HepG2 (cell line): ENCODE measurements around the gene ZNHIT6. TPM values are rescaled to one million over a fixed set of nuclear protein-coding genes. Genes with fewer than 3 reads are reported as not detected.

Experiments used
- CREM ChIP-seq, 2 experiments: sonication (generic) in 1 of 2; formaldehyde crosslinking in 1 of 2; IDR thresholded peaks; 2 replicates each; pipeline versions ENCODE4 v1.4.0 to v1.6.1; 2016 to 2020; ENCODE audit warnings: antibody characterized with exemption in 1 of 2, mild to moderate bottlenecking in 1 of 2, missing genetic modification reagents in 1 of 2
- ERF ChIP-seq: IDR thresholded peaks from 2 replicates; pipeline ENCODE4 v1.6.1; 2018; ENCODE audit warnings: missing biosample characterization, missing genetic modification reagents
- GLI4 ChIP-seq: sonication (generic); formaldehyde crosslinking; IDR thresholded peaks from 2 replicates; pipeline ENCODE4 v1.5.1; 2020; ENCODE audit warnings: missing genetic modification reagents, mild to moderate bottlenecking, moderate library complexity, borderline replicate concordance
- KLF12 ChIP-seq: sonication (generic); formaldehyde crosslinking; IDR thresholded peaks from 2 replicates; pipeline ENCODE4 v1.4.0; 2020; ENCODE audit warnings: missing genetic modification reagents, borderline replicate concordance
- NR3C1 ChIP-seq: sonication (generic); formaldehyde crosslinking; IDR thresholded peaks from 2 replicates; pipeline ENCODE4 v1.4.0; 2020; ENCODE audit warnings: missing genetic modification reagents
- SOX6 ChIP-seq, 2 experiments: fragments of 450-650 bp in 1 of 2; sonication (generic) in 1 of 2; formaldehyde crosslinking in 1 of 2; IDR thresholded peaks; 2 replicates each; pipeline versions ENCODE4 v1.4.0 to v1.6.1; 2017 to 2020; ENCODE audit warnings: antibody characterized with exemption in 1 of 2, mild to moderate bottlenecking in 1 of 2, missing genetic modification reagents in 1 of 2
- SRF ChIP-seq: IDR thresholded peaks from 2 replicates; pipeline ENCODE4 v1.6.1; 2011; ENCODE audit warnings: mild to moderate bottlenecking, low read depth, low read length, moderate library complexity
- ZBTB42 ChIP-seq: sonication (generic); formaldehyde crosslinking; IDR thresholded peaks from 2 replicates; pipeline ENCODE4 v1.5.0; 2020; ENCODE audit warnings: mild to moderate bottlenecking, missing genetic modification reagents
- ZFP82 ChIP-seq: sonication (generic); formaldehyde crosslinking; IDR thresholded peaks from 2 replicates; pipeline ENCODE4 v1.5.1; 2020; ENCODE audit warnings: mild to moderate bottlenecking, missing genetic modification reagents, borderline replicate concordance
- ZNF264 ChIP-seq: sonication (generic); formaldehyde crosslinking; IDR thresholded peaks from 2 replicates; pipeline ENCODE4 v1.4.0; 2020; ENCODE audit warnings: missing genetic modification reagents
- ZNF713 ChIP-seq: sonication (generic); formaldehyde crosslinking; IDR thresholded peaks from 2 replicates; pipeline ENCODE4 v1.4.0; 2020; ENCODE audit warnings: mild to moderate bottlenecking, missing genetic modification reagents
- polyA plus RNA-seq, 8 experiments: library from polyadenylated mRNA; depleted of rRNA in 3 of 8; stranded (reverse) in 7 of 8; unstranded in 1 of 8; fragments of >200 nt; fragmentation: Illumina TruSeq in 4 of 8; extraction: Trizol in 4 of 8; gene quantifications; 2 replicates each; pipeline versions ENCODE4 v1.2.1 to v1.2.3, GENCODE V29; 2011 to 2016; ENCODE audit warnings: low read depth in 4 of 8, missing spikeins in 1 of 8, mixed read lengths in 1 of 8; ENCODE audit not compliant: insufficient read depth in 1 of 8
- total RNA-seq, 5 experiments: library from RNA; depleted of rRNA; stranded (reverse); fragments of >200 nt; fragmentation: Illumina TruSeq; extraction: Trizol; gene quantifications; 2 replicates each; pipeline ENCODE4 v1.2.3, GENCODE V29; 2016; ENCODE audit warnings: low read depth in 1 of 5
- TF ChIP-seq, protein P1 (sequence below): IDR thresholded peaks from 2 replicates; pipeline ENCODE4 v1.6.1; 2016; ENCODE audit warnings: missing compliant biosample characterization, missing genetic modification reagents, borderline replicate concordance
- TF ChIP-seq, protein P2 (sequence below): sonication (generic); formaldehyde crosslinking; IDR thresholded peaks from 2 replicates; pipeline ENCODE4 v1.4.0; 2020; ENCODE audit warnings: mild to moderate bottlenecking, missing genetic modification reagents
- TF ChIP-seq, protein P3 (sequence below): sonication (generic); formaldehyde crosslinking; IDR thresholded peaks from 2 replicates; pipeline ENCODE4 v1.4.0; 2020; ENCODE audit warnings: missing genetic modification reagents
- TF ChIP-seq, protein P4 (sequence below): IDR thresholded peaks from 2 replicates; pipeline ENCODE4 v1.6.1; 2016; ENCODE audit warnings: mild to moderate bottlenecking
- TF ChIP-seq, protein P5 (sequence below): sonication (generic); formaldehyde crosslinking; IDR thresholded peaks from 2 replicates; pipeline ENCODE4 v1.9.0; 2021; ENCODE audit warnings: mild to moderate bottlenecking, missing genetic modification reagents

Gene ZNHIT6
- total and polyA plus RNA-seq, 2 of the 13 experiments (the other 11 are each of a cell fraction or from before 2014, with no cell fraction given): 6.0 to 15.2 TPM

DNA sequence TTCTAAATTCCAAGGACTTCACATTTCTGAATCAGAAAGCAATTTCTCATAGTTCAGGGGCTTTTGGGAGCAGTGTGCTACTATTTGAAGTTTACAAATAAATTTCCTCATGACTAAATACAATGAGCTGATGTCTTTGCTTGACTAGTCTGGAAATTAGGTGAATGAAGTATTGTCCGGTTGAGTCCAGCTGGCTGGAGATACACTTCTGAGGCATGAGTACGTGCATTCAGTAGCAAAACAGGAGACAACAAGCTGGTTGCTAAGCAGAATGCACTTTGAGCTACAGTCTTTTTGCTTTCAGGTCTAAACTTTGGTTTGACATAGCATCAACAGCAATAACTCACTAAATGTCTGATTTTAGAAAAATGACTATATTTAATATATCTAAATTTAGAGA, 27.1 kb downstream of the ZNHIT6 start (continued):
- TF ChIP-seq, protein P1, sequence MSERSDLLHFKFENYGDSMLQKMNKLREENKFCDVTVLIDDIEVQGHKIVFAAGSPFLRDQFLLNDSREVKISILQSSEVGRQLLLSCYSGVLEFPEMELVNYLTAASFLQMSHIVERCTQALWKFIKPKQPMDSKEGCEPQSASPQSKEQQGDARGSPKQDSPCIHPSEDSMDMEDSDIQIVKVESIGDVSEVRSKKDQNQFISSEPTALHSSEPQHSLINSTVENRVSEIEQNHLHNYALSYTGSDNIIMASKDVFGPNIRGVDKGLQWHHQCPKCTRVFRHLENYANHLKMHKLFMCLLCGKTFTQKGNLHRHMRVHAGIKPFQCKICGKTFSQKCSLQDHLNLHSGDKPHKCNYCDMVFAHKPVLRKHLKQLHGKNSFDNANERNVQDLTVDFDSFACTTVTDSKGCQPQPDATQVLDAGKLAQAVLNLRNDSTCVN (CRISPR knock-in tag): no peak
- TF ChIP-seq CREM (IDR thresholded peaks at IDR 0.05) (peak; percentile 55), CREM (CRISPR knock-in tag; IDR thresholded peaks at IDR 0.05) (no peak), ZBTB42 (CRISPR knock-in tag) (no peak), GLI4 (CRISPR knock-in tag) (no peak), SRF (no peak), SOX6 (IDR thresholded peaks at IDR 0.05) (no peak), SOX6 (CRISPR knock-in tag; IDR thresholded peaks at IDR 0.05) (peak; percentile 72), ZNF264 (CRISPR knock-in tag) (no peak), KLF12 (CRISPR knock-in tag) (no peak), NR3C1 (CRISPR knock-in tag) (no peak), ERF (CRISPR knock-in tag) (0 out of 2 replicates have a peak, but pooled peaks have one; percentile 39), ZFP82 (no peak), ZNF713 (CRISPR knock-in tag) (no peak)
- TF ChIP-seq, protein P2, sequence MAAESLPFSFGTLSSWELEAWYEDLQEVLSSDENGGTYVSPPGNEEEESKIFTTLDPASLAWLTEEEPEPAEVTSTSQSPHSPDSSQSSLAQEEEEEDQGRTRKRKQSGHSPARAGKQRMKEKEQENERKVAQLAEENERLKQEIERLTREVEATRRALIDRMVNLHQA (CRISPR knock-in tag): no peak
- TF ChIP-seq, protein P3, sequence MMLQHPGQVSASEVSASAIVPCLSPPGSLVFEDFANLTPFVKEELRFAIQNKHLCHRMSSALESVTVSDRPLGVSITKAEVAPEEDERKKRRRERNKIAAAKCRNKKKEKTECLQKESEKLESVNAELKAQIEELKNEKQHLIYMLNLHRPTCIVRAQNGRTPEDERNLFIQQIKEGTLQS (CRISPR knock-in tag): no peak
- TF ChIP-seq, protein P4, sequence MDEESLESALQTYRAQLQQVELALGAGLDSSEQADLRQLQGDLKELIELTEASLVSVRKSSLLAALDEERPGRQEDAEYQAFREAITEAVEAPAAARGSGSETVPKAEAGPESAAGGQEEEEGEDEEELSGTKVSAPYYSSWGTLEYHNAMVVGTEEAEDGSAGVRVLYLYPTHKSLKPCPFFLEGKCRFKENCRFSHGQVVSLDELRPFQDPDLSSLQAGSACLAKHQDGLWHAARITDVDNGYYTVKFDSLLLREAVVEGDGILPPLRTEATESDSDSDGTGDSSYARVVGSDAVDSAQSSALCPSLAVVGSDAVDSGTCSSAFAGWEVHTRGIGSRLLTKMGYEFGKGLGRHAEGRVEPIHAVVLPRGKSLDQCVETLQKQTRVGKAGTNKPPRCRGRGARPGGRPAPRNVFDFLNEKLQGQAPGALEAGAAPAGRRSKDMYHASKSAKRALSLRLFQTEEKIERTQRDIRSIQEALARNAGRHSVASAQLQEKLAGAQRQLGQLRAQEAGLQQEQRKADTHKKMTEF: no peak
- TF ChIP-seq, protein P5, sequence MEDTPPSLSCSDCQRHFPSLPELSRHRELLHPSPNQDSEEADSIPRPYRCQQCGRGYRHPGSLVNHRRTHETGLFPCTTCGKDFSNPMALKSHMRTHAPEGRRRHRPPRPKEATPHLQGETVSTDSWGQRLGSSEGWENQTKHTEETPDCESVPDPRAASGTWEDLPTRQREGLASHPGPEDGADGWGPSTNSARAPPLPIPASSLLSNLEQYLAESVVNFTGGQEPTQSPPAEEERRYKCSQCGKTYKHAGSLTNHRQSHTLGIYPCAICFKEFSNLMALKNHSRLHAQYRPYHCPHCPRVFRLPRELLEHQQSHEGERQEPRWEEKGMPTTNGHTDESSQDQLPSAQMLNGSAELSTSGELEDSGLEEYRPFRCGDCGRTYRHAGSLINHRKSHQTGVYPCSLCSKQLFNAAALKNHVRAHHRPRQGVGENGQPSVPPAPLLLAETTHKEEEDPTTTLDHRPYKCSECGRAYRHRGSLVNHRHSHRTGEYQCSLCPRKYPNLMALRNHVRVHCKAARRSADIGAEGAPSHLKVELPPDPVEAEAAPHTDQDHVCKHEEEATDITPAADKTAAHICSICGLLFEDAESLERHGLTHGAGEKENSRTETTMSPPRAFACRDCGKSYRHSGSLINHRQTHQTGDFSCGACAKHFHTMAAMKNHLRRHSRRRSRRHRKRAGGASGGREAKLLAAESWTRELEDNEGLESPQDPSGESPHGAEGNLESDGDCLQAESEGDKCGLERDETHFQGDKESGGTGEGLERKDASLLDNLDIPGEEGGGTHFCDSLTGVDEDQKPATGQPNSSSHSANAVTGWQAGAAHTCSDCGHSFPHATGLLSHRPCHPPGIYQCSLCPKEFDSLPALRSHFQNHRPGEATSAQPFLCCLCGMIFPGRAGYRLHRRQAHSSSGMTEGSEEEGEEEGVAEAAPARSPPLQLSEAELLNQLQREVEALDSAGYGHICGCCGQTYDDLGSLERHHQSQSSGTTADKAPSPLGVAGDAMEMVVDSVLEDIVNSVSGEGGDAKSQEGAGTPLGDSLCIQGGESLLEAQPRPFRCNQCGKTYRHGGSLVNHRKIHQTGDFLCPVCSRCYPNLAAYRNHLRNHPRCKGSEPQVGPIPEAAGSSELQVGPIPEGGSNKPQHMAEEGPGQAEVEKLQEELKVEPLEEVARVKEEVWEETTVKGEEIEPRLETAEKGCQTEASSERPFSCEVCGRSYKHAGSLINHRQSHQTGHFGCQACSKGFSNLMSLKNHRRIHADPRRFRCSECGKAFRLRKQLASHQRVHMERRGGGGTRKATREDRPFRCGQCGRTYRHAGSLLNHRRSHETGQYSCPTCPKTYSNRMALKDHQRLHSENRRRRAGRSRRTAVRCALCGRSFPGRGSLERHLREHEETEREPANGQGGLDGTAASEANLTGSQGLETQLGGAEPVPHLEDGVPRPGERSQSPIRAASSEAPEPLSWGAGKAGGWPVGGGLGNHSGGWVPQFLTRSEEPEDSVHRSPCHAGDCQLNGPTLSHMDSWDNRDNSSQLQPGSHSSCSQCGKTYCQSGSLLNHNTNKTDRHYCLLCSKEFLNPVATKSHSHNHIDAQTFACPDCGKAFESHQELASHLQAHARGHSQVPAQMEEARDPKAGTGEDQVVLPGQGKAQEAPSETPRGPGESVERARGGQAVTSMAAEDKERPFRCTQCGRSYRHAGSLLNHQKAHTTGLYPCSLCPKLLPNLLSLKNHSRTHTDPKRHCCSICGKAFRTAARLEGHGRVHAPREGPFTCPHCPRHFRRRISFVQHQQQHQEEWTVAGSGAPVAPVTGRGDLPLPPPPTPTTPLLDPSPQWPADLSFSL (CRISPR knock-in tag): no peak
